ENCODE measurements around the gene CERS4. TPM values are rescaled to one million over a fixed set of nuclear protein-coding genes. Genes with fewer than 3 reads are reported as not detected.

The CERS4 gene
- total and polyA plus RNA-seq, 2 of the 8 experiments (the other 6 are each of a cell fraction or from before 2014, with no cell fraction given), result 88.2 to 179 TPM

DNA sequence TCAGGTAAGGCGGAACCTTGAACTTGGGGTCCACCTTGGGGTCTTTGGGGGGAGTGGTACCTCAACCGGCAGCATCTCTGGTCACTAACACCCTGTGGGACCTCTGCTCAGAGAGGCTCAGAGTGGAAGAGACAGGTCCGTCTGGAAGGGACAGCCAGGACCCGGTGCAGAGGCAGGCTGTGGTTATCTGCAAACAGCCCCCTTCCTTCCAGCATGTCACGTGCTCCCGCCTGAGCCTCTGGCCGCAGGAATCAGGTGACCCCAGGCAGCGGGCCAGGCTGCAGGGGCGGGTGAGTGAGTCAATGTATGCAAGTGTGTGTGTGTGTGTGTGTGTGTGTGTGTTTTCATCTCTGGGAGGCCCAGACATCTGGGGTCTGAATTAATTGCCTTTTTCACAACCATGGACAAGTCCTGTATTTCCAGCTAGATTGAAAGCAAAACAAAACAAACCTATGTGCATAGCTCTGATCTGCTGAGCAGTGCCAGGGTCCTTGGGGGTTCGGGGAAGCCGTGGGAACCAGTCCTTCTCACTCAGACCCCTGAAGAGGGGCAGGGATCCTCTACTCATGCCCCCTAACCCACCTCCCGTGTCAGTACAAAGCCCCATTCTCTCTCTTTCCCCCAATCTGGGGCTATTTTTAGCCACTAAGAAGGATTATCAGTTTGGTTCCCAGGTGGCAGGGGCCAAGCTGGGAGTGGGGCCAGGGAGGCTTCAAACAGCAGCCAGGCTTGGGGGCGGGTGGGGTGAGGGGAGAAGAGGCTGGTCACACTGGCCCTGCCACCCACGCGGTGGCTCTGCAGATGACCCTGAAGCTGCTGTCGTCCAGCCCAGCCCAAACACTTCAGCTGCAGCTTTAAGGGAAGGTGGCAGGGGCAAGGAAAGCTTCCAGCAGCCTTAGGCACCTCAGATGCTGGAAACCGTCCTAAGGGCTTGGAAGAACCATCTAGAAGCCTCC is 31.4 kb downstream of the CERS4 start (continued):
- TF ChIP-seq, protein P1, sequence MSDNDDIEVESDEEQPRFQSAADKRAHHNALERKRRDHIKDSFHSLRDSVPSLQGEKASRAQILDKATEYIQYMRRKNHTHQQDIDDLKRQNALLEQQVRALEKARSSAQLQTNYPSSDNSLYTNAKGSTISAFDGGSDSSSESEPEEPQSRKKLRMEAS (IDR thresholded peaks at IDR 0.05), result peak; percentile 77
- 0 out of 3 replicates have a peak, but pooled peaks of 1 of the 2 experiments have one; percentile 15 for TF ChIP-seq POLR2A (IDR thresholded peaks at IDR 0.05; ENCODE audit: control extremely low read depth in 1 of 2, low read depth in 2 of 2, low read length in 2 of 2)
